ENCODE results near the gene LDB2.

LDB2 gene

DNA sequence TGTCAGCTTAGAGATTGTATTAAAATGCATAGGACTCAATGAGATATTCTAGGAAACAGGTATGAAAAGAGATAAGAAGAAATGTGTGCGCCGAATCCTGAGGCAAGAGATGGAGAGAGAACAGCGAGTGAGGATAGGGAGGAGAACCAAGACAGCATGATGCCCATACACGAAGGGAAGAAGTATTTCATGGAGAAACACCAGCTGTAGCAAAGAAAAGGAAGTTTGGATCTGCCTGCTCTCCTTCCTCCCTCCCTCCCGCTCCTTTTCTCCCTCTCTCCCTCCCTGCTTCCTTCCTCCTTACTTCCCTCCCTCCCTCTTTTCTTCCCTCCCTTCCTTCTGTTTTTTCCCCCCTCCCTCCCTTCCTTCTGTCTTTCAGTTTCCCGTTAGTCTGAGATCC is 353.6 kb downstream of the LDB2 start:
- no peaks in the 10 kb centered on the region for H3K79me2 ChIP-seq (ENCODE audit: insufficient read depth, low read length)
- no peaks in the 10 kb centered on the region for H3K36me3 ChIP-seq (ENCODE audit: insufficient read depth, low read length)
- no peaks in the 10 kb centered on the region for H3K27me3 ChIP-seq (ENCODE audit: insufficient read depth, low read length, poor library complexity, severe bottlenecking)
- H4K20me1 ChIP-seq (ENCODE audit: insufficient read depth, low read length, poor library complexity, severe bottlenecking): no peaks in the 10 kb centered on the region
- H3K9me3 ChIP-seq (ENCODE audit: insufficient read depth, low read depth, low read length): no peaks in the 10 kb centered on the region
- no peaks in the 10 kb centered on the region for H3K9me2 ChIP-seq (replicated peaks; ENCODE audit: low read depth, low read length)
- no peak for TF ChIP-seq EZH2phosphoT487 (IDR thresholded peaks at IDR 0.05; ENCODE audit: borderline replicate concordance)
- TF ChIP-seq, protein P1, sequence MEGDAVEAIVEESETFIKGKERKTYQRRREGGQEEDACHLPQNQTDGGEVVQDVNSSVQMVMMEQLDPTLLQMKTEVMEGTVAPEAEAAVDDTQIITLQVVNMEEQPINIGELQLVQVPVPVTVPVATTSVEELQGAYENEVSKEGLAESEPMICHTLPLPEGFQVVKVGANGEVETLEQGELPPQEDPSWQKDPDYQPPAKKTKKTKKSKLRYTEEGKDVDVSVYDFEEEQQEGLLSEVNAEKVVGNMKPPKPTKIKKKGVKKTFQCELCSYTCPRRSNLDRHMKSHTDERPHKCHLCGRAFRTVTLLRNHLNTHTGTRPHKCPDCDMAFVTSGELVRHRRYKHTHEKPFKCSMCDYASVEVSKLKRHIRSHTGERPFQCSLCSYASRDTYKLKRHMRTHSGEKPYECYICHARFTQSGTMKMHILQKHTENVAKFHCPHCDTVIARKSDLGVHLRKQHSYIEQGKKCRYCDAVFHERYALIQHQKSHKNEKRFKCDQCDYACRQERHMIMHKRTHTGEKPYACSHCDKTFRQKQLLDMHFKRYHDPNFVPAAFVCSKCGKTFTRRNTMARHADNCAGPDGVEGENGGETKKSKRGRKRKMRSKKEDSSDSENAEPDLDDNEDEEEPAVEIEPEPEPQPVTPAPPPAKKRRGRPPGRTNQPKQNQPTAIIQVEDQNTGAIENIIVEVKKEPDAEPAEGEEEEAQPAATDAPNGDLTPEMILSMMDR (conservative IDR thresholded peaks at IDR 0.05; ENCODE audit: low read length): no peak
- H3K4me3 ChIP-seq (ENCODE audit: low read length, poor library complexity, severe bottlenecking): no peak overlapping the region
- no peaks in the 10 kb centered on the region for H3K4me1 ChIP-seq (ENCODE audit: insufficient read depth, low read length, poor library complexity, severe bottlenecking)
- H3F3A ChIP-seq (ENCODE audit: low read depth): no peaks in the 10 kb centered on the region
- no peak overlapping the region for H2AFZ ChIP-seq (ENCODE audit: low read length)
- H3K4me2 ChIP-seq (ENCODE audit: low read depth, low read length, poor library complexity, severe bottlenecking): no peak overlapping the region
- H3K9ac ChIP-seq (ENCODE audit: low read depth, low read length, poor library complexity, severe bottlenecking): no peak overlapping the region

DNA sequence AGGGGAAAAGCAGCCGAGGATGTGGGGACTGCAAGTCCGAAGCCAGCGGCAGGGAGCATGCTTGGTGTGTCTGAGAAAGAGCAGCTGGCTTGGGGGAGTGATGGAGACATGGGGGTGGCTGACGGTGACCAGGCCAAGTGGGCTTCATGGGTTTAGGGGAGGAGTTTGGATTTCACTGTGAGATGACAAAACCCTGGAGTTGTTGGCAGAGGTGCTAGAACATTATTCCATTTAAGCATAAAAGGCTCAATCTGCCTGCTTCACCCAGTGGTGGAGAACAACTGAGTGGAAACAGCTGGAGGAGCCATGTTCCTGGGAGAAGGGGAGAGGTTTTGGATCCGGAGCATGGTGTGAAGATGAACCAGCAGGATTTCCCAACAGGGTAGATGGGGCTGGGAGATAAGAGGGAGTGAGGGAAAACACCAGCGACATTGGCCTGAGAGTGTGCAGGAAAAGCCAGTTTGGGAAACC is 354.2 kb downstream of the LDB2 start:
- no peaks in the 10 kb centered on the region for H3K79me2 ChIP-seq (ENCODE audit: insufficient read depth, low read length)
- H3K4me1 ChIP-seq (ENCODE audit: insufficient read depth, low read length, poor library complexity, severe bottlenecking): no peaks in the 10 kb centered on the region
- H3K36me3 ChIP-seq (ENCODE audit: insufficient read depth, low read length): no peaks in the 10 kb centered on the region
- no peak overlapping the region for H3K4me3 ChIP-seq (ENCODE audit: low read length, poor library complexity, severe bottlenecking)
- no peak overlapping the region for H2AFZ ChIP-seq (ENCODE audit: low read length)
- no peaks in the 10 kb centered on the region for H3K27me3 ChIP-seq (ENCODE audit: insufficient read depth, low read length, poor library complexity, severe bottlenecking)
- H3K9me3 ChIP-seq (ENCODE audit: insufficient read depth, low read depth, low read length): no peaks in the 10 kb centered on the region
- H3F3A ChIP-seq (ENCODE audit: low read depth): no peaks in the 10 kb centered on the region
- no peaks in the 10 kb centered on the region for H3K9me2 ChIP-seq (replicated peaks; ENCODE audit: low read depth, low read length)
- no peaks in the 10 kb centered on the region for H4K20me1 ChIP-seq (ENCODE audit: insufficient read depth, low read length, poor library complexity, severe bottlenecking)
- no peak for TF ChIP-seq EZH2phosphoT487 (IDR thresholded peaks at IDR 0.05; ENCODE audit: borderline replicate concordance)
- TF ChIP-seq, protein P1 (conservative IDR thresholded peaks at IDR 0.05; ENCODE audit: low read length): no peak
- H3K9ac ChIP-seq (ENCODE audit: low read depth, low read length, poor library complexity, severe bottlenecking): no peak overlapping the region
- no peak overlapping the region for H3K4me2 ChIP-seq (ENCODE audit: low read depth, low read length, poor library complexity, severe bottlenecking)

DNA sequence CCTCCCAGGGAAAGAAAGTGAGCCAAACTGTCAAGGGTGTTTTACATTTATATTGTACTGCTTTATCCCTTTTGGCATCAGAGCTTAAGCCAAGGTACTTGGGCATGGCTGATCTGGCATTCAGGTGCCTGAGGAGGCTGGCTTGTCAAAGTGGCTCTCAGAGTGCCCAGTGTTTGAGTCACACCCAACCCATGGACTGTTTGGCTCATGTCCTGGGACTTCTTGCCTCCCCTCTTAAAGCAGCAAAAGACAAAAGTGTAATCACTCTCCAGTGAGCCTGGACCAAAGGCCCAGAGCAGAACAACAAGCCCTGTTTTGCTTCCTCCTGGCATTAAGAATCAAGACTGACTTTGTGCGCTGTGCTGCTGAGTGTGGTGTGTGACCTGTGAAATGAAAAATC is 360.5 kb downstream of the LDB2 start:
- Histone ChIP-seq H2AFZ (ENCODE audit: low read length) (no peak overlapping the region), H3K4me2 (ENCODE audit: low read depth, low read length, poor library complexity, severe bottlenecking) (no peak overlapping the region)

More for the DNA sequence above, 360.5 kb downstream of the LDB2 start:
- no peaks in the 10 kb centered on the region for H3K9me3 ChIP-seq (ENCODE audit: insufficient read depth, low read depth, low read length)
- TF ChIP-seq, protein P1 (conservative IDR thresholded peaks at IDR 0.05; ENCODE audit: low read length): no peak
- TF ChIP-seq EZH2phosphoT487 (IDR thresholded peaks at IDR 0.05; ENCODE audit: borderline replicate concordance): no peak
- no peaks in the 10 kb centered on the region for H4K20me1 ChIP-seq (ENCODE audit: insufficient read depth, low read length, poor library complexity, severe bottlenecking)
- no peaks in the 10 kb centered on the region for H3K9me2 ChIP-seq (replicated peaks; ENCODE audit: low read depth, low read length)
- no peaks in the 10 kb centered on the region for H3K79me2 ChIP-seq (ENCODE audit: insufficient read depth, low read length)
- no peaks in the 10 kb centered on the region for H3K27me3 ChIP-seq (ENCODE audit: insufficient read depth, low read length, poor library complexity, severe bottlenecking)
- H3F3A ChIP-seq (ENCODE audit: low read depth): no peaks in the 10 kb centered on the region
- no peaks in the 10 kb centered on the region for H3K4me1 ChIP-seq (ENCODE audit: insufficient read depth, low read length, poor library complexity, severe bottlenecking)
- no peak overlapping the region for H3K4me3 ChIP-seq (ENCODE audit: low read length, poor library complexity, severe bottlenecking)
- no peak overlapping the region for H3K9ac ChIP-seq (ENCODE audit: low read depth, low read length, poor library complexity, severe bottlenecking)
- H3K36me3 ChIP-seq (ENCODE audit: insufficient read depth, low read length): no peaks in the 10 kb centered on the region

Measured in Loucy (cell line).